ENCODE measurements around the gene CAND2.

CAND2 gene

DNA sequence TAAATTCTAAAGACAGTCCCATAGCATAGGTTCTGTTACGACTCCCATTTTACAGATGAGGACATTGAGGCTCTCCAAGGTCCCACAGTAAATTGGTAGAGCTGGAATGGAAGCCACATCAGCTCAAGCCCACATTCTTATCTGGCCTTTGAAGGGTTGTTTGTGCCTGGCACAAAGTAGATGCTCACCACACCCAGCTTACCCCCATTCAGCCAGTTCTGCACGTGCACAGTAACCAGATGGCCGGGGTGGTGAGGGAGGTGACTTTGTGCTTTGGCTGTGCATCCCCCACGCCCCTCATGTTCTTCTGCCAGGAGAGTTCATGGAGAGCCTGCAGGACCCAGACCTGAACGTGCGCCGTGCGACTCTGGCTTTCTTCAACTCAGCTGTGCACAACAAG, 28.7 kb downstream of the CAND2 start:
- no peaks in the 10 kb centered on the region for H3K4me1 Mint-ChIP-seq (ENCODE audit: low read depth)
- no peak overlapping the region for H3K27ac Mint-ChIP-seq
- no peaks in the 10 kb centered on the region for H3K27me3 Mint-ChIP-seq

DNA sequence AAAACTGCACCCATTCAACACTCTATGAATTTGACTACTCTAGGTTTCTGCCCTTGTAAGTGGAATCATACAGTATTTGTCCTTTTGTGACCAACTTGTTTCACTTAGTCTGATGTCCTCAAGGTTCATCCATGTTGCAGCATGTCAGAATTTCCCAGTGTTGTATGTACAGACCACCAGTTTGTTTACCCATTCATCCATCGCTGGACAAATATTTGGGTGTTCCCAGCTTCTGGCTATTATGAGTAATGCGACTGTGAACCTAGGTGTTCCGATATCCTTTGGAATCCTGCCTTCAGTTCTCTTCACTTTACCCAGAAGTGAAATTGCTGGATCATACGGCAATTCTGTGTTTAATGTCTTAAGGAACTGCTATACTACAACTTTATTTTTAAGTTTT, 32.3 kb downstream of the CAND2 start:
- no peaks in the 10 kb centered on the region for H3K27me3 Mint-ChIP-seq

More for the DNA sequence above, 28.7 kb downstream of the CAND2 start:
- no peaks in the 10 kb centered on the region for H3K9me3 Mint-ChIP-seq (ENCODE audit: low read depth)
- no peaks in the 10 kb centered on the region for H3K36me3 Mint-ChIP-seq
- H3K4me3 Mint-ChIP-seq, result no peak overlapping the region

DNA sequence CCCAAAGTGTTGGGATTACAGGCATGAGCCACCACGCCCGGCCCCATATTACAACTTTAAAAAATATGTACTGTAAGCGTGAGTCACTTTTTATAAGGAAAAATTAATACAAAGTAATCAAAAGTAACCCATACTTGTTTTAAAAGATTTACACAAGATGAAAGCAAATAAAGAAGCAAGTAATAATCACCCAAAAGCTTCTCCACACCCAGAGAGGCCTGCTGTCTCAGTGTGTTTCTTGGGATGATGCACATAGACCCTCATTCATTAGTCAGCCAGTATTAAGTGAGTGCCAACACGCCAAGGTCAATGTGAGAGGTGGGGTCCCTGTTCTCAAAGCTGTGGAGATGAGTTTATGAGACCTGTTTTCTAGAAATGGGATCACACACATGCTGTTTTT, 32.9 kb downstream of the CAND2 start:
- no peaks in the 10 kb centered on the region for H3K9me3 Mint-ChIP-seq (ENCODE audit: low read depth)

More for the DNA sequence above, 32.3 kb downstream of the CAND2 start:
- H3K36me3 Mint-ChIP-seq, result no peaks in the 10 kb centered on the region
- H3K9me3 Mint-ChIP-seq (ENCODE audit: low read depth), result no peaks in the 10 kb centered on the region
- peaks cover 1% of the 10 kb centered on the region for H3K4me1 Mint-ChIP-seq (ENCODE audit: low read depth)
- H3K4me3 Mint-ChIP-seq, result no peak overlapping the region
- no peak overlapping the region for H3K27ac Mint-ChIP-seq

DNA sequence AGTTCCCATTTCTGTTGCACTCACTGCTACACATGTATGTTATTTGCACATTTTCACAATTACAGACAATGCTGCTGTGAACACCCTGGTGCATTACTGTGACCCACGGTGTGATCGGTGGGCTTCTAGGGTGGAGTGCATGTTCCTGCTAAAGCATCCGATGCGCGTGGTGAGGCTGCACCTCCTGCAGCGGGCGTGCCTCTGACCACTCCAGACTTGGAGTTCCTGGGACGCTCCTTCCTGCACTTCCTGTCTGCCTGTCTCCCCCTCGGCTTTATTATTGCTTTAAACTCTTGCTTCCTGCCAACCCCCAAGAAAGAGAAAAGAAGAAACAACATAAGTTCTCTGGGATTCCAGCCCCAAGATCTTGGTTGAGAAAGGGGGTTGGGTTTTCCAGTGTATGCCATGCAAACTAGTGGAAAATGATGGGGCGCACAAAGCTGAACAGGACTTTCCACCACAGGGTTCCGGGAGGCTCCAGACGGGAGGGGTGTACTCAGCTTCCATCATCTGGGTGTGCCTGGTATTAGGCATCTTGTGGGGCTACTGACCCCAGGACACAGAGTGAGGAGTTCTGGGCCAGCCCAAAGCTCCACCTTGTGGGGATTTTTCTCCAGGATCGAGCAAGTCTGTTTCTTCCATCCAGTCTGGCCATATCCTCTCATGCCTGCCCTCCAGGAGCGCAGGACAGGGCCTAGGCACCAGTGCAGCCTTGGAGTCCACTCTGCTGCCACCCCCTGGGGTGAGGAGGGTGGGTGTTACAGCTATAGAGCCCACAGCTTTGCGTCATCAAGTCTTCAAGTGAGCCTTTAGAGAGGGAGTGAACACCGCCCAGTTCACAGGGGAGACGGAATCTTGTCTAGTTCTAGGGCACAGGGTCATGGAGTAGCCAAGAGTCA, 33.7 kb downstream of the CAND2 start:
- Mint-ChIP-seq H3K27me3 (no peaks in the 10 kb centered on the region), H3K27ac (no peak overlapping the region), H3K36me3 (peaks cover 4% of the 10 kb centered on the region), H3K9me3 (ENCODE audit: low read depth) (no peaks in the 10 kb centered on the region), H3K4me1 (ENCODE audit: low read depth) (peaks cover 1% of the 10 kb centered on the region), H3K4me3 (no peak overlapping the region)

More for the DNA sequence above, 32.9 kb downstream of the CAND2 start:
- Mint-ChIP-seq H3K4me1 (ENCODE audit: low read depth) (peaks cover 1% of the 10 kb centered on the region), H3K4me3 (no peak overlapping the region), H3K27ac (no peak overlapping the region), H3K36me3 (no peaks in the 10 kb centered on the region), H3K27me3 (no peaks in the 10 kb centered on the region)

DNA sequence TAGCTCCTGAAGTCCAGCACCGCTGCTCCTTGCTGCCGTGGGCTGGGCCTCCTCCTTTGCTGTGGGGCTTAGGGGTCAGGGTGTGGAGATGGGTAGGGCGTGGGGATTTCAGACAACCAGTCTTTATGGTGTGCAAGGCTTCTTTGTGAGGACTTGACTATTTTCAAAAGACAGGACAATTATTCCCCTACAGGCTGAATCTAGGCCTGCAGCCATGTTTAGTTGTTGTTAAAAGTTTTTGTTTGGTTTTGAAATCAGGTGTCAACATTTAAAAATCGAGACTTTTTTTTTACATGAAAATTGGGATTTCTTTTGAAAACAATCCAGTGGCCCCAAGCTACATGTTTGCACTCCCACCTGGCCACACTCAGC, 34.3 kb downstream of the CAND2 start:
- Mint-ChIP-seq H3K9me3 (ENCODE audit: low read depth) (no peaks in the 10 kb centered on the region), H3K4me3 (no peak overlapping the region), H3K27ac (peak overlapping the region; percentile 28), H3K36me3 (peaks cover 5% of the 10 kb centered on the region), H3K4me1 (ENCODE audit: low read depth) (peaks cover 5% of the 10 kb centered on the region), H3K27me3 (no peaks in the 10 kb centered on the region)

DNA sequence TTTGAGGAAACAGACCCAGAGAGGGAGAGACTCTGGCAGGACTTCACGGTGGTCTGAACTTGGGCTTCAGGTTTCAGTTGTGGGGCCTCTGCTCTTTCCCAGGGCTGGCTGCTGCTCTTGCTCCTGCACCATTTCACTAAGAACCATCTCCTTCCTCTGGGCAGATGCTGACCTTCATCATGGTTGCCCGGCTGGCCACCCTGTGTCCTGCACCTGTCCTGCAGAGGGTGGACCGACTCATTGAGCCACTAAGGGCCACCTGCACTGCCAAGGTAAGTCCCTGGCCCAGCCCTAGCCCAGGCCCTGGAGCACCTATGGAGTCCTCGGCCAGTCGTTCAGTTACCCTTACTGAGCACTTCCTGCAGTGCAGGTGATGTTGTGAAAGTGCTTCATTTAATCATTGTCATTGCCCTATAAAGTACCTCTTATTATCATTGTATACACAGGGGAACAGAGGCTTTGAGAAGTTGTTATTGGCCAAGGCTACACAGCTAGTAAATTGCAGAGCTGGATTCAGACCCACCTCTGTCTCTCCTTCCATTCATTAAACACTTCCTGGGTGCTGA, 34.9 kb downstream of the CAND2 start:
- Mint-ChIP-seq H3K27me3 (no peaks in the 10 kb centered on the region), H3K36me3 (peaks cover 9% of the 10 kb centered on the region), H3K4me3 (no peak overlapping the region), H3K9me3 (ENCODE audit: low read depth) (no peaks in the 10 kb centered on the region), H3K4me1 (ENCODE audit: low read depth) (peaks cover 9% of the 10 kb centered on the region), H3K27ac (peak overlapping the region; percentile 70)

DNA sequence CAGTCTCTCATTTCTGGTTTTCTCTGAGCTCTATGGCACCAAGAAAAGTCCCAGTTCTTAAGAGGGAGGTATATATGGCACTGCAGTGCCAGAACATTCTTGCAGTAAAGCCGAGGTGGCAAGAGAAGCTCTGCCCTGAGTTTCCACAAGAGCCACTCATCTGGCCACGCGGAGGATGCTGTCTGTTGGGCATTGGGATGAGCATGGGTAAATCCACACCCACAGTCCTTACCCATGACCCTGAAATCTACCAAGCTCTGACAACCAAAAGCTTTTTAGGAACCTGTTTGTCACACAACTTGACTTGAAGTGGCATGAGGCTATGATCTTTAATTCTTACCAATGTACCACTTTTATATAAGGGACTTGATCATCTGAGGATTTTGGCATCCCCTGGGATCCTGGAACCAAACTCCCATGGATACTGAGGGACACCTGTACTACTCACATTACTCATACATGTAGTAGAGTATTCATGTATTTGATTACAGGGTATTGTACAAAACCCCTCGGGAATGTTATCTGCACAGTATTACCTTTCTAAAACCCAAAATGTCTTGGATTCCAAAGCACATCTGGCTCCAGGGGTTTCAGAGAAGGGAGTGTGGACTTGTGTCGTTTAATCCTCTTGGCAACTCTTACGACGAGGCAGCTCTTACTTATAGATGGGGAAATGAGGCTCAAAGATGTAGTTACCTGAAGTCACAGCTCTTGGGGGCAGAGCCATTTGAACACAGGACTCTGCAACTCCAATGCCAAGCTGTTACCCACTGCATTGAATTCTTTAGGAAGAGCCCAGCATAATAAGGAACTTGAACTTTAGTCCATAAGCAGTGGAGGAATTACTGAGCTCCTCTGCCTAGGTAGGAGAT, 36.1 kb downstream of the CAND2 start:
- H3K27ac Mint-ChIP-seq, result peak overlapping the region; percentile 81
- peaks cover 20% of the 10 kb centered on the region for H3K4me1 Mint-ChIP-seq (ENCODE audit: low read depth)
- H3K36me3 Mint-ChIP-seq, result peaks cover 17% of the 10 kb centered on the region
- H3K9me3 Mint-ChIP-seq (ENCODE audit: low read depth), result no peaks in the 10 kb centered on the region
- no peaks in the 10 kb centered on the region for H3K27me3 Mint-ChIP-seq
- H3K4me3 Mint-ChIP-seq, result no peak overlapping the region

DNA sequence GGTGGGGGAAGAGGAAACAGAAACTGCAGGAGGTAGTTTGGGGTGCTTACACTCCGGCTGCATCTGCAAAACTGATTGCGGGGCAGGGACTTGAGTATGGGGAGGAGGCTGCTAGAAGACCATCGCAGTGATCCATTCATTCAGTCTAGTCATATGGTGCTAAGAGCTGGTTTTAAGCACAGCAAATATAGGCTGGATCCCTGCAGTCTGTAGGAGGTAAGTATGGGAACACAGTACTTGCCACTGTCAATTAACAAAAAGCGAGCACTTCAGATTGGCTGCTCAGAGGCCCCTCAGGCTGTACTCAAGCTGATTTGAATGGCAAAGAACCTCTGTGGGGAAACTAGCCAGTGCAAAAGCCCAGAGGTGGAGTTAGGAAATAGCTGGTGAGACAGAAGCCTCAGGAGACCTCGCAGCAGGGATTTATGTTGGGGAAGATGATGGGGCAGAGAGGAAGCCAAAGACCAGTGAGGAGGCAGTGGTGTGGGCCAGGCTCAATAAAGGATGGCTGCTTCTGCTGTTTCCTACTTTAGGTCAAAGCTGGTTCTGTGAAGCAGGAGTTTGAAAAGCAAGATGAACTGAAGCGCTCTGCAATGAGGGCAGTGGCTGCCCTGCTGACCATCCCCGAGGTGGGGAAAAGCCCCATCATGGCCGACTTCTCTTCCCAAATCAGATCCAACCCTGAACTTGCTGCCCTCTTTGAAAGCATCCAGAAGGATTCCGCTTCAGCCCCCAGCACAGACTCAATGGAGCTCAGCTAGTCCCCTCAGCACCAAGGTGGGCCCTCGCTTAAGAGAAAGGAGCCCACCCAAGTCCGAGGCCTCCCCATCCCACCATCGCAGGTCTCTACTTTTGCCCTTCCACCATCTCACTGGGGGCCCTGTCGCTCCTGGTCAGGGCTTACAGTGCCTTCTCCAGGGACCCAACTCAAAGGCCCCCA, 37.0 kb downstream of the CAND2 start:
- Mint-ChIP-seq H3K27me3 (no peaks in the 10 kb centered on the region), H3K36me3 (peaks cover 22% of the 10 kb centered on the region), H3K9me3 (ENCODE audit: low read depth) (no peaks in the 10 kb centered on the region)

DNA sequence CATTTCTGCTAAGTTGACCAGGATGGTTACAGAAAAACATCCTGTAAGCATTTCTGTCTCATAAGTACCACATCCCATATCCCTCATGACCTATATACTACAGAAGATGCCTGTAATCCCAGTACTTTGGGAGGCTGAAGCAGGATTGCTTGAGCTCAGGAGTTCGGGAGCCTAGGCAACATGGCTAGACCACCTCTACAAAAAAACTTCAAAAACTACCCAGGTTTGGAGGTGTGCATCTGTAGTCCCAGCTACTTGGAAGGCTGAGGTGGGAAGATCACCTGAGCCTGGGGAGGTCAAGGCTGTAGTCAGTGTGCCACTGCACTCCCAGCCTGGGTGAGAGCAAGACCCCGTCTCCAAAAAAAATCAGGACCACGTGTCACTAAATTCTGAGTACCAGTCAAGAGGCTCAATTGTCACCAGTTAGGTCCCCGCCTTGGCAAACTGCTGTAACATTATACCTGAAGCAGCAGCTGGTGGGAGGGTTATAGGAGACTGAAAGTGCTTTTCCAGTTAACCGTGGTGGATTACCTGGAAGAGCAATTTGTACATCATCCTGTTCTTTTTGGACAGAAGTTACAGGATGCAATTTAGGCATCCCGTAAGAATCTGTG, 38.7 kb downstream of the CAND2 start:
- Mint-ChIP-seq H3K9me3 (ENCODE audit: low read depth) (no peaks in the 10 kb centered on the region), H3K27me3 (no peaks in the 10 kb centered on the region), H3K36me3 (peaks cover 39% of the 10 kb centered on the region), H3K4me1 (ENCODE audit: low read depth) (peaks cover 42% of the 10 kb centered on the region), H3K27ac (peak overlapping the region; percentile 81), H3K4me3 (peak overlapping the region; percentile 97)

More for the DNA sequence above, 37.0 kb downstream of the CAND2 start:
- Mint-ChIP-seq H3K27ac (peak overlapping the region; percentile 81), H3K4me3 (no peak overlapping the region), H3K4me1 (ENCODE audit: low read depth) (peaks cover 28% of the 10 kb centered on the region)

DNA sequence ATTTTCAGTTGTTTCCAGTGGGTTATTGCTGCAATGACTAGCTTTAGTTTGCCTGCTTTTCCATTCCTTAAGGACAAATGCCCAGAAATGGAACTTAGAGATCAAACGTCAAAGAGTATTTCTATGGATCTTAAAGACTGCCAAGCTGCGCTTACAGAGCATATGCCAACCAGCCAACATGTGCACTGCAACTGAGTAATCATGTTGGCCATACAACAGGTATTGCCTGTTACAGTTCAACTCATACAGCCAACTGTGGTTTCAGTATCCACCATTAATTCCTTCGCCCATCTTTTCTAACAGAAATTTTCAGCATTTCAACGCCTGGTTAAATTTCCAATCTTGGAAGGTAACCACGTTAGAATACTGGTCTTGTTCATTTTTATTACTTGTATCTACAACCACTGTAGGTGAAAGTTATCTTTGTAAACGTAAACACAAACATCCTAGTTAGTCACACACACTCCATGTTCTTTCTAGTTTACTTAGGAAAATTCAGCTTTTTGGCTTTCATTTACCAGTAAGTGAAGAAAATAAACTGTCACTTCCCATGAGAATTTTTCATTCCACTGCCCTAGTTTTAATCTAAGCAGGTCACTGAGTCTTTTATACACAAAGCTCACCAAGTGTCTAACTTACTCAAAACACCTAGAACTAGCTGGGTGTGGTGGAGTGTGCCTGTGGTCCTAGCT, 41.0 kb downstream of the CAND2 start:
- H3K4me3 Mint-ChIP-seq, result peak overlapping the region; percentile 97
- no peaks in the 10 kb centered on the region for H3K9me3 Mint-ChIP-seq (ENCODE audit: low read depth)
- H3K4me1 Mint-ChIP-seq (ENCODE audit: low read depth), result peaks cover 43% of the 10 kb centered on the region
- H3K27me3 Mint-ChIP-seq, result no peaks in the 10 kb centered on the region
- H3K27ac Mint-ChIP-seq, result peak overlapping the region; percentile 87
- H3K36me3 Mint-ChIP-seq, result peaks cover 45% of the 10 kb centered on the region

DNA sequence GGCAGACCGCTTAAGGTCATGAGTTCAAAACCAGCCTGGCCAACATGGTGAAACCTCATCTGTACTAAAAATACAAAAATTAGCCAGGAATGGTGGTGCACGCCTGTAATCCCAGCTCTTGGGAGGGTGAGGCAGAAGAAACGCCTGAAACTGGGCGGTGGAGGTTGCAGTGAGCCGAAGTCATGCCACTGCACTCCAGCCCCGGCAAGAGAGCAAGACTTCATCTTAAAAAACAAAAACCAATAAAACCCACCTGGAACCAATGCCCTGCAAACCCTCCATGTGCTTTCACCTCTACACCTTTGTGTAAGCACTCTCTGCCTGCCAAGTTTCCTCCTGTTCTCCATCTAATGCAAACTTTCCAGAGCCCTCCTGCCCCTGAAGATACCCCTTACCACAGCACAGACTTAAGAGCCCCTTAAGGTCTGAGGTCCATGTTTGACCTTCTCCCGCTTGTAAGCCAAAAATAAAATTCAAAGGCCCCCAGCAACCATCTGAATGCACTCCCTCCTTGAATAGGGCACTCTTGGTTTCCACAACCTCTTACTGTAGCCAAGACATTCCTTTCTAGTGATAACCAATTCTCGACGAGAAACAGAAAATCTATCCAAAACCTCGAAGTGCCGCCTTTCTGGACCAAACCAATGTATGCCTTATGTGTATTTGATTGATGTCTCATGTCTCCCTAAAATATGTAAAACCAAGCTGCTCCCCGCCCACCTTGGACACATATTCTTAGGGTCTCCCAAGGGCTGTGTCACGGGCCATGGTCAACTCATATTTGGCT, 41.9 kb downstream of the CAND2 start:
- Mint-ChIP-seq H3K9me3 (ENCODE audit: low read depth) (no peaks in the 10 kb centered on the region), H3K4me1 (ENCODE audit: low read depth) (peaks cover 43% of the 10 kb centered on the region), H3K36me3 (peaks cover 45% of the 10 kb centered on the region), H3K27me3 (no peaks in the 10 kb centered on the region), H3K4me3 (peak overlapping the region; percentile 97), H3K27ac (peak overlapping the region; percentile 100)

DNA sequence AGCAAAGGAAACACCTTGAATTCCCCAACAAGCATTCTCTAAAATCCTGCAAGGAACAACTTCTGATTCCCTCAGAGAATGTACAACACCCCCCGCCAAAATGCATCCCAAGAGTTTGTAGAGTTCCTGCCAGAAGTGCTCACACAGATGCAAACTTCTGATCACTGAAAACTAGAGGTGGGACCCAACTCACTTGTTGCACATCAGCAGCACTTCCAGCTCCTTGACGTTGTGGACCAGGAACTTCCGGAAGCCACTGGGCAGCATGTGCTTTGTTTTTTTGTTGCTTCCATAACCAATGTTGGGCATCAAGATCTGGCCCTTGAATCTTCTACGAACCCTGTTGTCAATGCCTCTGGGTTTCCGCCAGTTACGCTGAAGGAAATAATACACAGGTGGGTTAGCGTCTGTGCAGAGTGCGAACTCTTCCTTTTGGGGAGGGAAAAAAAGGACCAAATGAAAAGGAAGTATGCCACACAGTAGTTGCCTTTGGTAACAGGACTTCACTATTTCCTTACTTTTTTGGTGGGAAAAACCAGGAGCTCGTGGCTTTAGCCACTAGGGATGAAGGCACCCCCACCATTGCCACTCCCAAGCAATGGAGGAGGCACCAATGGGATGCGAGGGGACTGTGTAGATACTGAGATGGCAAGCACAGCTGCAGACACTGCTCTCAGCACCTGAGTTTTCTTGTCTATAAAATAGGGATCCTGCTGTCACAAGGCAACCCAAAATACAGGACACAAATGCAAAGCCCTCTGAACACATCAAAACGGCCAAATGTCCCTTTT, 42.9 kb downstream of the CAND2 start:
- Mint-ChIP-seq H3K27me3 (no peaks in the 10 kb centered on the region), H3K36me3 (peaks cover 45% of the 10 kb centered on the region), H3K4me3 (peak overlapping the region; percentile 97), H3K9me3 (ENCODE audit: low read depth) (no peaks in the 10 kb centered on the region), H3K27ac (peak overlapping the region; percentile 100), H3K4me1 (ENCODE audit: low read depth) (peaks cover 43% of the 10 kb centered on the region)
